DMS153 treated with DMSO at 0.1 percent for 48 hours (cell line): Measurements from ENCODE around the gene PLEKHG5.
"Not testable (repeated sequence)": the region's sequence is repeated elsewhere in the genome, so short reads cannot be mapped to it uniquely, and the experiment has no call there.

ENCODE experiments used
- DNase-seq: peaks from one replicate; lab custom pipeline; 2025; ENCODE audit not compliant: unreplicated experiment; lab: John Stamatoyannopoulos, UW

PLEKHG5 gene

DNA sequence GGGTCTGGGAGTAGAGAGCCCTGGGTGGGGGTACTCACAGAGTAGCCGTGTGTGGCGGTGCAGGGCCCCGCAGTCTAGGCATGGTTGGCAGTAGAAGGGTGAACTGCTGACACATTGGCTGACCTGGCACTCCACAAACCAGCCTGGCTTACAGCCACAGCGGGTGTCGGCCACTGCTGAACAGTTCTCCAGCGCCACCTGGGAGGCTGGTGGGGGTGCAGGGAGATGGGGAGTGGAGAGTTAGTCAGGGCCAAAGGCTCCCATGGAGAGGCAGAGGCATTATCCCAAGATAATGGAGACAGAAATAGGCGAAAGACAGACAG is 27.0 kb downstream of the PLEKHG5 start:
- DNase-seq = no peak

DNA sequence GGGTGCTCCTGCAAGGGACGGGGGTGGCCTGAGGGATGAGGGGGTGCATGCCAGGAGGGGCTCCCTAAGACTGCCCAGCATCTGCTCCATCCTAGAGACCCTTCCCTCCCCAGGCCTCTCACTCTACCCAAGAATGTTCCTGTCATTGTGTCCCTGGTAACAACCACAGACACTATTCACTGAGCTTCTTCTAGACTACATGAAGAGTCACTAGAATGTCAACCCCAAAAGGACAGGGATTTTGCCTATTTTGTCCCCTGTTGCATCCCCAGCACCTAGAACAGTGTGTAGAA is 28.4 kb downstream of the PLEKHG5 start:
- no peak for DNase-seq

DNA sequence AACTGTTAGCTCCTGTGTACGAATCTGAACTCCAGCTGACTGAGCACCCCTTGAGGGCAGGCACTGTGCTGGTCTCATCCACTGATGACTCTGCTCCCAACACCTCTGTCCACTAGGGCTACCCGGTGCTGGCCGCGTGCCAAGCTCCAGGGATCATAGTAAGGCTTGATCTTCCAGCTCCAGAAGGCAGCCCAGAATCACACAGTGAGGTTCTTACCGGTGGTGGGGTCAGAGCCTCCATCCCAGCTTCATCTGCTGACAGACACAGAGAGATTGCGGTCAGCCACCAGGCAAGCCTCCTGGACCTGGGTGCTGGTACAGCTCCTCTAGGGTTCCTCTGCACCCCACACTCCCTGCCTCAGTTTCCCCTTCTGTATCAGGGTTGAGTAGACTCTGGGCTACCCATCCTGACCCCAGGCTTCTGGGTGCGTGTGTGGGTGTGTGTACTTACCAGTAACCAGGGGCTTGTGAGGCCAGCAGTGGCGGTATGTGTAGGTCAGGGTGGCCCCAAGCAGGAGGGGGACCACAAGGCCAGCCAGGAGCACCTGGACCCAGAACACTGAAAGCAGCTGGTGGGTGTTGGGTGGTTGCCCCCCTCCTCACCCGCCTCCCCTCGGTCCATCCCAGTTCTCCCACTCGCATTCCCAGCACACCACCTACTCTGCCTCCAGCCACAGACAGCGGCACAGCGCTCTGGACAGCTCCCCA is 28.9 kb downstream of the PLEKHG5 start:
- no peak for DNase-seq

DNA sequence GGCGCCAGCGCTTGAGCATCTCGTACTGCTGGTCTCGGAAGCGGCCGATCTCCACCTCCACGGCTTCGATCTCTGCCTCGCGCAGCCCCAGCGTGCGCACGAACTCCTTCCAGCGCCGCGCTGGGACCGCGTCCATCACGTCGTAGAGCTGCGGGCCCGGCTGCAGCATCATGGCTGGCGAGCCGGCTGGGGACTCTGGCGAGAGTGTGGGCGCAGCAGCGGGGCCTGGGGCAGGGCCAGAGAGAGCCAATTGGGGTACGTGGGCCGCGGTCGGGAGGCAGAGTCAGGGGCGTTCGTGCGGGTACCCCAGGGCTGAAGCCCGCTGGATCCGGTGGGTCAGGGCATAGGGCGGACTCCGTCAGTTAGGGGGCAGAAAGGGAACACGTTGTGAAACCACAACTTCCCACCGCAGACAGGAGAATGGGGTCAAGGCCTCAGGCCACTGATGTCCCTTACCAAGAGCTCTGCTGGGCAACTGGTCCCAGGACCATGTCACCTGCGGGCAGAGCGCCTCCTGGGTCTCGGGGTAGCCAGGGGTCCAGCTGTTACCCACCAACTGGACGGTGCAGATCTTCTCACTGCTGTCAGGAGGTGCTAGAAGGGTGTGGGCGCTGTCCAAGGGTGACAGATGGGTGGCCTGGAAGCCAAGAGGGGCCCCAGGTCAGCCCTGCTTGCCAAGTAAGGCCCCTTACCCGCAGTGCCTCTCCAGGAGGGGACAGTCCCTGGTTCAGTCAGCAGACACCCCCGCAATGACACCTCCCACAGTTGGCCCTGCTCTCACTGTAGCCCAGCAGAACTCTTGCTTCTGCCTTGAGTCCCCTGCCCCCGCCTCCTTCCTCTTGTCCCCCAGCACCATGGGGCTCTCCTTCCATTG is 29.7 kb downstream of the PLEKHG5 start:
- DNase-seq = no peak

DNA sequence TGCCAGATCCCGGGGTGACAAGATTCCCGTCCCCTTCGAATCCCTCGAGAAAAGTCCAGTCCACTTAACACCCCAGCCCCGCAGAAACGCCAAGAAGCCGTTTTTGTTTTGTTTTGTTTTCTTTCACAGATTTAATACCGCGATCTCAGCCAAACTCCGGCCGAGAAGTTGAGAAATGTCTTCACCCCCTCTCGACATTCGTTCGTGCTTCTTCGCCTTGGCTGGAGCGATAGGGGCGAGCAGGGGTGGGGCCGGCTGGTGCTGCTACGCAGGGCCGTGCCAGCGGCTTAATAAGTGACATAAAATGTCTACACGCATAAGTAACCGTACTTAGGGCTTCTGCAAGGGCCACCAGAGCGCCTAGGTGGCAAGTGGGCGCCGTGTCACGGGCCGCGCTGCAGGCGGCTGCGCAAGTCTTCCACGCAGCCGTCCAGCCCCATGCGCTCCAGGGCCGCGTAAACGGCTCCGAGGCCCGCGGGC is 30.4 kb downstream of the PLEKHG5 start:
- no peak for DNase-seq

GRCh38 chr1:6460301-6461050 is 31.0 kb downstream of the PLEKHG5 start:
- DNase-seq = no peak

DNA sequence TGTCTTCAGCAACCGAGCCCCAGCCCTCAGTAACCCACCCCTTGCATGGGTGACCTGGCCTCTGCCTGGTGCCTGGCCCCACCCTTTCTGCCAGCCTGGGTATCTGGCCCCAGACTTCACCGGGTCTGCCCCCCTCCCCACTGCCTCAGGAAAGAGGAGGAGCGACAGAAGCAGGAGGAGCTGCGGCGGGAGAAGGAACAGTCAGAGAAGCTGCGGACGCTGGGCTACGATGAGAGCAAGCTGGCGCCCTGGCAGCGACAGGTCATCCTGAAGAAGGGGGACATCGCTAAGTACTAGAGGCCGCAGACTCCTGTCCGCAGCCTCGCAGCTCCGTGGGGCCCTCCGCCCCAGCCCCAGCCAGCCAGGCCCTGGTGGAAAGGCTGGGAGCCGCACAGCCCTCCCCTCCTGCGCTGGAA is 31.6 kb downstream of the PLEKHG5 start:
- no peak for DNase-seq

GRCh38 chr1:6456800-6457466 is 34.5 kb downstream of the PLEKHG5 start:
- DNase-seq = no peak

DNA sequence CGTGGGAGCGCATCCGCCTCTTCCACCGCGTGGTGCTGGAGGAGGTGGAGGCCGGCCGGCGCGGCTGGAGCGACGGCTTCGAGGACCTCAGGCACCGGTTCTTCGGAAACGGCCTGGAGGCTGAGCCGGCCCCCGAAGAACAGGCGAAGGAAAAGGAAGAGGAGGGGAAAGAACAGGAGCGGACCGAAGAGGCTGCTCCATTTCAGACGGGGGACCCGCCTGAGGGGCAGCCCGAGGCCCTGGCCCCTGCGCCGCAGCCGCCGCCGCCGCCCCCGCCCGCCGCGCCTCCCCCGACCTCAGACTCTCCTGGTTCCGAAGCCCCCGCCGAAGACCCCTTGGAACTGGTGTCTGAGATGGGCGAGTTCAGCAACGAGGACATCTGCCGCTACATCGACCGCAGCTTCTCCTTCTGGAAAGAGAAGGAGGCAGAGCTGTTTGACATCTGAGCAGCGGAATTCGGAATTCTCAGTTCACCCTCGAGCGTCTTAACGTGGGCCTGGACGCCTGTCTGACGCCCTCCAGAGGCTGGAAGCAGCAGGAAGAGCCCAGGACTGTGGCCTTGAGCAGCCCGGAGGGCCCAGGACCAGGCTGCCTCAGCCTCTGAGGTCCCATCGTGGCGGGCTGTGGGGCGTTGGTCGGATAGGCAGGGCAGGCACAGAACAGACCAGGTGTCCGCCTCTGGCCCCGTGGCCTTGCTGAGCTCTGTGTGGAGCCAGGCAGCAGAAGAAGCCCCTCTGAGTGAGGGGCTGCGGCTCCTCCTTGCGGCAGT is 35.5 kb downstream of the PLEKHG5 start:
- not testable (repeated sequence) for DNase-seq

DNA sequence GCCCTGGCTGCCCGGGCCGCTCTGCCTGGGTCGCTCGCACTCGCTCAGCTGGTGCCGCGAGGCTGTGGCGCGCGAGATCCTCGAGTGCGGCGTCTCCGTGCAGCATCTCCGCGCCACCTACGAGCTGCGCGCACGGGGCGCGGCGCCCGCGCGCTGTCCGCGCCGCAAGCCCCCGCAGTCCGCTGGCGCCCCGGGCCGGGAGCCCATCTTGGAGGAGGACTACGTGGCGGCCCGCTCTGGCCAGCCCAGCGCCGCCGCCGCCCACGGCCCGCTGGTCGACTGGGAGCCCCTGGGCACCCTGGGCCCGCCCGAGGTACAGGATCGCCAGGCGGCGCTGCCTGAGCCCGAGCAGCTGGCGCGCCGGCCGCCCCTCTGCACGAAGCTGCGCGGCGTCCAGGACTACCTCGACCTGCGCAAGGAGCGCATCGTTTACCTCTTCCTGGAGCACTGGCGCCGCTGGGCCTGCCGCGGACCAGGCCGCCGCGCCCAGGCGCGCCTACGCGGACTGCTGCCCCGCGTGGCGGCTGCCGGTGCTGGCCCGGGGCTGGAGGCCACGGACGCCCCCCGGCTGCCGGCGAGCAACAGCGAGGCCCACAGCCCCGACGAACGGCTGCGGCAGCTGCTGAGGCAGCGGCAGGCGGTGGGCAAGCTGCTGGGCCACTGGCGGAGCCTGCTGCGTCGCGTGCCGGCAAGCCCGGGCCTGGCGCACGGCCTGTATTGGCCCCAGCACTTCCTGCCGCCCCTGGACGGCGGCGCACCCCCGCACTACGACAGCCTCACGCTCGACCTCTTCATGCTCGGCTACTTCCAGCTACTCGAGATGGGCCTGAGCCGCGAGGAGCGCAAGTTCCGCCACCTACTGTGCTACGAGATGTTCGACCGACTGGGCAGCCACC is 36.4 kb downstream of the PLEKHG5 start:
- no peak for DNase-seq

DNA sequence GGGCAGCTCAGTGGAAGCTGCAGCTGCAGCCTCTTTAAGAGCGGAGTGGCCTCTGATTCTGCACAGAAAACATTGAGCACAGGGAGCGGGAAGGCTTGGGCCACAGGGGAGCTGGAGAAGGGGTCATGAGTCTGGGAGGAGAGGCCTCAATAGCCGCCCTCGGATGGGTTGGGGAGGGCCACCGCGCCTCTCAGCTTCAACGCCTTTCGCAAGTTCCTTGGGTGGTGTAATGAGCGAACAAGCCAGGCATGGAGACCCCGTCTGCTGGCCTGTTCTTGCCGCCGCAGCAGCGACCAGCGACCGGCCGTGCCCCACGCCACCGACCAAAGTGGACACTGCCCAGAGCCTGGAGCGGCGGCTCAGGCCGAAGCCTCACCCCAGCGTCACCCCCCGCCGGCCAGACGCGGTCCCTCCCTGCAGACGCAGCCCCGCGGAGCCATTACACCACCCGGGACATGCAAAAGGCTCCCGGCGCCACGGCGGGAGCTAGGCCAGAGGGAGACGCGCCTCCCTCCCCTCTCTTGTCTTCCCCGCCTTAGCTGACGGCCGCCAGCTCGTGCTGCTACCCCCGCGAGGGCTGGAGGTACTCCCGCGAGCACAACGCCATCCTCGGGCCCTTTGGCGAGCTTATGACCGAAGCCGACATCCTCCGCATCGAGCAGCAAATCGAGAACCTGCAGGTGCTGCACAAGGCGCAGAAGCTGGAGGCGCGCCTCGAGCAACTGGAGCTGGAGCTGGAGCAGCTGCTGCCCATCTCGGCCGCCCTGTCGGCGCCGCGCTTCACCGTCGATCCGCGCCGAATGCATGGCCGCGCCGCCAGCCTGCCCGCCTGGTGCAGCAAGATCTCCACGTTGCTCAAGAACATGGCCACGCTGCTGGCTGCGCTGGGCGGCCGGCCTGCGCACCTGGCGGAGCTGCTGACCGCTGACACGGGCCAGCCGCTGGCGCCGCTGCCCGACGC is 37.3 kb downstream of the PLEKHG5 start:
- not testable (repeated sequence) for DNase-seq

- no peak for DNase-seq
Measured at GRCh38 chr1:6450943-6451373, 40.5 kb downstream of the PLEKHG5 start.

- not testable (repeated sequence) for DNase-seq
Measured at GRCh38 chr1:6450486-6450885, 41.0 kb downstream of the PLEKHG5 start.

DNA sequence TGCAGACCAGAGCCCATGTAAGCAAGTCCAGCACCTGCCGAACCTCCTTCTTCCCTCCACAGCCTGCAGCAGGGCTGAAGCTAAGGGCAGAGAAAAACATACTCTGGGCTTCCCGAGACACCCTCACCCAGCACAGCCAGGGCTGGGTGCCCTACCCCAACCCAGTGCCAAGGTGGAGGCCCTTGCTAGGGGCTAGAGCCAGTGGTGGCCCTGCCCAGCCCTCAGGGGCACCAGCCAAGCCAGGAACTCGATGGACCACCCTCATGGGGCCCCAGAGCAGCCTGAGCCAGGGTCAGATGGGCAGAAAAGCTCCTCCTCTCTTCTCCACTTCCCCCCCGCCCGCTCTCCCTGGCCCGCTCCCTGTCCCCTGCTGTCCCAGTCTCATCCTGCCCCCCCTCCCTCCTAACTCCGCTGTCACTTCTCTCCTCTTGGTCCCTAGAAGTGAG is 41.4 kb downstream of the PLEKHG5 start:
- DNase-seq = no peak

DNA sequence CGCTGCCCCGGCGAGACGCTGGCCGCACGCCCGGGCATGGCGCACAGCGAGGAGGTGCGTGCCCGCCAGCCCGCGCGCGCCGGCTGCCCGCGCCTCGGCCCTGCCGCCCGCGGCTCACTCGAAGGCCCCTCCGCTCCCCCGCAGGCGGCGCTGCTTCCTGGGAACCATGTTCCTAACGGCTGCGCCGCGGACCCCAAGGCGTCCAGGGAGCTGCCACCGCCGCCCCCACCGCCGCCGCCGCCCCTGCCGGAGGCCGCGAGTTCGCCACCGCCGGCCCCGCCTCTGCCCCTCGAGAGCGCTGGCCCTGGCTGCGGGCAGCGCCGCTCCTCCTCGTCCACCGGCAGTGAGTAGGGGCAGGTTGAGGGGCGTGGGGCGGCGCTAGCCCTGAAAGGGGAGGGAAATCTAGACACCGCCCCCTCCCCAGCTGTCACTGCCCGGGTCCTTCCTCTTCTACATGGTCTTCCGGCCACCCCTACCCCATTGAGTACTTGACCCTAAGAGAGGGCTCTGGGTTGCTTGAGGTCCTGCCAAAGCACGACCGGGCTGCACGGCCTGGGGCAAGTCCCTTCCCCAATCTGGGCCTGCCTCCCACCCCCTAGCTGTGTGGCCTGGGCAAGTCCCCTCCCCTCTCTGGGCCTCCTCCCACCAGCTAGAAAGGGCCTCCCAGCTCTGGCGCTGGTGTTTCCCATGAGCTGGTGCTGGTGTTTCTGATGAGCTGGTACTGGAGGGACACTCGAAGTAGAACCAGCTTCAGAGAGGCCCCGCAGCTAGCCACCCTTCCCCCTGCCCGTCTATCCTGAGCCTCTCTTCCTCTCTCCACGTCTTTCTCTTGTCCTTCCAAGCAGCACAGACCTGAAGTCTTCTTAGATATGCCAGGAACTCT is 42.5 kb downstream of the PLEKHG5 start:
- no peak for DNase-seq

- DNase-seq = peak; percentile 66
Measured at GRCh38 chr1:6447818-6448748, 43.4 kb downstream of the PLEKHG5 start.
